ENCODE data around the gene P2RY10. TPM values are rescaled to one million over a fixed set of nuclear protein-coding genes. Genes with fewer than 3 reads are reported as not detected.

Gene P2RY10
- total and polyA plus RNA-seq, 2 of the 8 experiments (the other 6 are each of a cell fraction or from before 2014, with no cell fraction given): not detected

DNA sequence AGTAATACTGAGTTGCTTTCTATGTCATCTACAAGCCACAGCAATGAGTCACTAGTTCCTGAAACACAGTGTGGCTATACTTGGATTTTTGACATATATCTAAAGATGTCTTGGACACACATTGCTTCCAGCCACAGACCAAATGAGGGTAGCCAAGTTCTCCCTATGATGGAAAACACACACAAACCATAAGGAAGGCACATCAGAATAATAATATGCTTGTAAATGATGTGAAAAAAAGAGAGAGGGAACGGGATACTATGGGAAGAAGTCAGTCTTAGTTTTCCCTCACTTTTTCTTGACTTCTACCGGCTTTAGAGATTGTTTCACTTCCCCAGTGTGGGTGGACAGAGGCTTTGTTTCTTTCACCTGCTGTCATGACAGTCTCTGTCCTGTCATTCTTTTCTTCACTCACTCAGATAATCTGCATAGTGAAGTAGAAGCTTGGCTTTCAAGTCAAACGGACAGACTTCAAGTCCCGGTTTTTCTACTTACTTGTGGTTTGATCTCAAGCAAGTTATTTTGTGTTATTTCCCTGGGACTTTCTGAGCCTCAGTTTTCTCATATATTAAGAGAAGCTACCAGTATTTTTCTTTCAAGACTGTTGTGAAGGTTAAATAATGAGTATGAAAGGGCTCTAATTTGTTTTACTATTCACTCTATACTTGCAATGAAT, 34.7 kb downstream of the P2RY10 start:
- Histone ChIP-seq H2BK15ac (ENCODE audit: low read length) (no peak overlapping the region), H2BK20ac (ENCODE audit: low read length) (no peak overlapping the region), H3K14ac (ENCODE audit: insufficient read length) (no peak overlapping the region), H3K9me3 (ENCODE audit: insufficient read depth in 2 of 2, low read depth in 1 of 2, low read length in 1 of 2) (no peaks in the 10 kb centered on the region), H2BK5ac (ENCODE audit: low read depth, low read length) (no peak overlapping the region), H4K8ac (ENCODE audit: extremely low read depth, insufficient read depth, low read length) (no peak overlapping the region), H2BK12ac (ENCODE audit: low read depth, low read length) (no peak overlapping the region), H3K79me1 (ENCODE audit: low read depth, low read length) (no peaks in the 10 kb centered on the region), H3K4me1 (replicated peaks in 1 of 4; ENCODE audit: control insufficient read depth in 3 of 4, insufficient read depth in 4 of 4, low read length in 3 of 4) (no peaks in the 10 kb centered on the region), H3K79me2 (ENCODE audit: control insufficient read depth in 1 of 2, insufficient read depth in 2 of 2, low read length in 2 of 2) (no peaks in the 10 kb centered on the region), H3K4me3 (ENCODE audit: extremely low read depth in 1 of 4, insufficient read depth in 2 of 4, low read depth in 3 of 4, low read length in 4 of 4) (no peak overlapping the region), H3K27me3 (replicated peaks in 1 of 4; ENCODE audit: control insufficient read depth in 3 of 4, extremely low read depth in 1 of 4, insufficient read depth in 3 of 4, low read length in 3 of 4) (no peaks in the 10 kb centered on the region), H3K23ac (ENCODE audit: insufficient read length) (no peak overlapping the region), H3K56ac (replicated peaks; ENCODE audit: insufficient read length, low read depth, low read length) (no peak overlapping the region), H2AFZ (ENCODE audit: low read length) (no peak overlapping the region), H4K91ac (replicated peaks; ENCODE audit: insufficient read length, low read length) (no peak overlapping the region), H3K4me2 (ENCODE audit: insufficient read depth in 1 of 2, low read depth in 2 of 2, low read length in 2 of 2) (no peak overlapping the region), H4K5ac (ENCODE audit: insufficient read length, low read depth, low read length) (no peak overlapping the region), H4K20me1 (replicated peaks in 1 of 2; ENCODE audit: control insufficient read depth in 1 of 2, insufficient read depth in 2 of 2, low read length in 2 of 2) (no peaks in the 10 kb centered on the region), H3K27ac (ENCODE audit: low read depth, low read length) (no peak overlapping the region), H3K23me2 (ENCODE audit: low read depth, low read length) (no peaks in the 10 kb centered on the region), H3K18ac (ENCODE audit: extremely low read depth, low read length) (no peak overlapping the region), H3K36me3 (ENCODE audit: control insufficient read depth in 2 of 4, insufficient read depth in 4 of 4, low read length in 3 of 4) (no peaks in the 10 kb centered on the region), H3K9ac (replicated peaks in 1 of 4; ENCODE audit: extremely low read depth in 1 of 4, low read depth in 3 of 4, low read length in 3 of 4) (no peak overlapping the region), H2BK120ac (replicated peaks; ENCODE audit: low read depth, low read length) (no peak overlapping the region), H3K4ac (replicated peaks; ENCODE audit: insufficient read length, low read depth, low read length) (no peak overlapping the region), H2AK5ac (ENCODE audit: low read depth, low read length) (no peak overlapping the region)
- FAIRE-seq (no peak), DNase-seq (ENCODE audit: low read depth in 1 of 2, low spot score in 2 of 2) (no peak)
- POLR2A ChIA-PET (ENCODE audit: partially characterized antibody): no interaction called here
- TF ChIP-seq ZNF274 (IDR thresholded peaks at IDR 0.05; ENCODE audit: borderline replicate concordance, extremely low read depth, low read length): no peak
- no peak for TF ChIP-seq TAF7 (optimal IDR thresholded peaks at IDR 0.05; ENCODE audit: borderline replicate concordance, low read depth, low read length)
- no peak for TF ChIP-seq NRF1 (IDR thresholded peaks at IDR 0.05; ENCODE audit: low read depth, low read length)
- CTCF ChIA-PET (ENCODE audit: partially characterized antibody): no interaction called here
- WGBS, 2 experiments (ENCODE audit: extremely low coverage in 1 of 2, insufficient coverage in 1 of 2, insufficient read length in 1 of 2, insufficient replicate concordance in 2 of 2, low coverage in 1 of 2, low lambda C conversion rate in 2 of 2, missing lambda C conversion rate in 1 of 2): 80% methylated on average over 4 of the region's 4 CpGs; no CpG with 5 or more reads in 1 of the 2 experiments

Data from H1 (cell line).